Esophagus muscularis mucosa (tissue), 4 donors: ENCODE results near the gene SALL2. TPM values are rescaled to one million over a fixed set of nuclear protein-coding genes. Genes with fewer than 3 reads are reported as not detected.

Experiments used
- DNase-seq: peaks from one replicate; pipeline ENCODE4 v3.0.0-alpha.2; 2017; ENCODE audit errors: extremely low spot score
- H3K27ac ChIP-seq, 4 donors: fragments of 200-600 bp; sonication (generic); replicated peaks in 1 of 4; 1 replicate in 3 of 4; 2 replicates in 1 of 4; pipeline ENCODE4 v1.5.1; 2016 to 2019; ENCODE audit warnings: mild to moderate bottlenecking in 1 of 4
- H3K27me3 ChIP-seq, 4 donors: fragments of 200-600 bp; sonication (generic); one replicate each; pipeline versions ENCODE4 v1.5.1 to v1.6.0; 2016 to 2019
- H3K36me3 ChIP-seq, 4 donors: fragments of 200-600 bp; sonication (generic); one replicate each; pipeline ENCODE4 v1.5.1; 2016 to 2019
- H3K4me1 ChIP-seq, 4 donors: fragments of 200-600 bp; sonication (generic); one replicate each; pipeline ENCODE4 v1.5.1; 2016 to 2019
- H3K4me3 ChIP-seq, 4 donors: fragments of 200-600 bp; sonication (generic); 1 replicate in 2 of 4; 2 replicates in 2 of 4; pipeline ENCODE4 v1.5.1; 2016 to 2019; ENCODE audit warnings: mild to moderate bottlenecking in 4 of 4, moderate library complexity in 1 of 4
- H3K9me3 ChIP-seq, 4 donors: fragments of 200-600 bp; sonication (generic); 1 replicate in 3 of 4; 2 replicates in 1 of 4; pipeline ENCODE4 v1.5.1; 2016 to 2019
- EP300 ChIP-seq: sonication (generic); formaldehyde crosslinking; IDR thresholded peaks from one replicate; pipeline ENCODE4 v1.6.1; 2017; ENCODE audit warnings: antibody characterized with exemption
- POLR2A ChIP-seq: fragments of 450-650 bp; IDR thresholded peaks from one replicate; pipeline ENCODE4 v1.6.1; 2017; ENCODE audit warnings: antibody characterized with exemption, moderate library complexity, mild to moderate bottlenecking, low read depth
- POLR2AphosphoS5 ChIP-seq, 2 donors: sonication (generic); formaldehyde crosslinking; IDR thresholded peaks; one replicate each; pipeline ENCODE4 v1.6.1; 2017; ENCODE audit warnings: antibody characterized with exemption in 2 of 2
- WGBS: methylation state at CpG from one replicate; pipeline ENCODE4 v1.1.5; 2018; 5-methylcytosine and 5-hydroxymethylcytosine counted together
- intact Hi-C: fragments of 100-400 bp; cut with DNase I; formaldehyde crosslinking; loops from one replicate; pipeline ENCODE4 v1.15.1; 2023
- total RNA-seq, 4 donors: library from RNA; depleted of rRNA; stranded (reverse); fragments of >200 nt; gene quantifications; one replicate each; pipeline versions ENCODE4 v1.1.0 to v1.2.1, GENCODE V29; 2016
- TF ChIP-seq, protein P1 (sequence below), 3 experiments: fragments of 200-600 bp in 2 of 3; fragments of 450-650 bp in 1 of 3; sonication (generic) in 2 of 3; IDR thresholded peaks; one replicate each; pipeline ENCODE4 v1.5.1; 2017 to 2019; ENCODE audit warnings: antibody characterized with exemption in 3 of 3, mild to moderate bottlenecking in 2 of 3, moderate library complexity in 1 of 3

SALL2 gene
- total RNA-seq, 4 donors from 2014 or later = 8.3 to 21.6 (median 15.2) TPM

- H3K27me3 ChIP-seq = peaks cover 0 to 46% (median 6%) of the 10 kb centered on the region in 4 donors
- no peak for DNase-seq
- H3K9me3 ChIP-seq = no peaks in the 10 kb centered on the region
- TF ChIP-seq, protein P1, sequence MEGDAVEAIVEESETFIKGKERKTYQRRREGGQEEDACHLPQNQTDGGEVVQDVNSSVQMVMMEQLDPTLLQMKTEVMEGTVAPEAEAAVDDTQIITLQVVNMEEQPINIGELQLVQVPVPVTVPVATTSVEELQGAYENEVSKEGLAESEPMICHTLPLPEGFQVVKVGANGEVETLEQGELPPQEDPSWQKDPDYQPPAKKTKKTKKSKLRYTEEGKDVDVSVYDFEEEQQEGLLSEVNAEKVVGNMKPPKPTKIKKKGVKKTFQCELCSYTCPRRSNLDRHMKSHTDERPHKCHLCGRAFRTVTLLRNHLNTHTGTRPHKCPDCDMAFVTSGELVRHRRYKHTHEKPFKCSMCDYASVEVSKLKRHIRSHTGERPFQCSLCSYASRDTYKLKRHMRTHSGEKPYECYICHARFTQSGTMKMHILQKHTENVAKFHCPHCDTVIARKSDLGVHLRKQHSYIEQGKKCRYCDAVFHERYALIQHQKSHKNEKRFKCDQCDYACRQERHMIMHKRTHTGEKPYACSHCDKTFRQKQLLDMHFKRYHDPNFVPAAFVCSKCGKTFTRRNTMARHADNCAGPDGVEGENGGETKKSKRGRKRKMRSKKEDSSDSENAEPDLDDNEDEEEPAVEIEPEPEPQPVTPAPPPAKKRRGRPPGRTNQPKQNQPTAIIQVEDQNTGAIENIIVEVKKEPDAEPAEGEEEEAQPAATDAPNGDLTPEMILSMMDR (IDR thresholded peaks at IDR 0.05) = no peak
- no peak for TF ChIP-seq POLR2A
- TF ChIP-seq POLR2AphosphoS5 (IDR thresholded peaks at IDR 0.05) = no peak
- TF ChIP-seq EP300 = no peak
- 89% methylated on average over 9 of the region's 9 CpGs for WGBS
- intact Hi-C loops = no loop called here
- no peak overlapping the region for H3K27ac ChIP-seq
- H3K4me3 ChIP-seq = no peak overlapping the region
- no peaks in the 10 kb centered on the region for H3K36me3 ChIP-seq
- peaks cover 5 to 9% (median 7%) of the 10 kb centered on the region in 4 donors for H3K4me1 ChIP-seq
Measured at GRCh38 chr14:21541413-21542074, 15.4 kb upstream of the SALL2 start.

DNA sequence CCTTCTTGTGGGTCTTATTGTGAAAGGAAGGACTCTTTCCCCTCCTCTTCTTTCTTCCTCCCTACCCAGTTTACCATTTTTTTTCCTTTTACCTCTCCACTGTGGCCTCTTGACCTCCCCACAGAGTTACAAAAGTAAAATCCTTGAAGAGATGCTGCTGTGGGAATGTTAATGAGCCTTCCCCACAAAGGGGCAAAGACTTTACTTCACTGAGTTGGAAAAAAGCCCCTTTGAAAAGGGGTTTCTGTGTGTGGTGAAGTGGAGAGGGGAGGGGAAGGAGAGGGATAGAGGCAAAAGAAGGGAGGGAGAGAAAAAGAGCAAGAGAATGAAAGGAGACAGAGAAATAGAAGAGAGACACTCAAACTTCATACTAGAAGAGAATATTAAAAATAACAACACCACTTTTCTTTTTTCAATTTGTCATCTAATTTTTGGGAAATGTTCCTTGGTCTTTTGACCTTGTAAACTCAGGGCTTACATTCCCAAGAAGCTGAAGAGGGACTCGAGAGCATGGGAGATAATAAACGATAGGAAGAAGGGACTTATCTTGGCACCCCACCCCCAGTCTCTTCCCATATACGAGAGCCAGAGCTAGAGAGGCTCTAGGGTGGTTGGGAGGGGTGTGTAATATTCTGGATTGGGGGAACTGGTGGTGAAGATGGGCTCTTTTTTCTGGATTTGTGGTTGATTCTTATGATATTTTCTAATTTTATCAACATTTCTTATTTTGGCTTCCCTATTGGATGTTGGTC is 13.2 kb upstream of the SALL2 start:
- Histone ChIP-seq H3K4me3 (no peak overlapping the region), H3K9me3 (no peaks in the 10 kb centered on the region), H3K4me1 (peaks cover 7 to 15% (median 13%) of the 10 kb centered on the region in 4 donors), H3K27ac (no peak overlapping the region), H3K27me3 (peaks cover 0 to 67% (median 11%) of the 10 kb centered on the region in 4 donors), H3K36me3 (no peaks in the 10 kb centered on the region)
- 39% methylated on average over 3 of the region's 3 CpGs for WGBS
- intact Hi-C loops = no loop called here
- no peak for DNase-seq
- TF ChIP-seq POLR2AphosphoS5 (IDR thresholded peaks at IDR 0.05) (no peak), EP300 (no peak), POLR2A (no peak)
- TF ChIP-seq, protein P1 (IDR thresholded peaks at IDR 0.05) = no peak

GRCh38 chr14:21537090-21537424 is 10.9 kb upstream of the SALL2 start:
- intact Hi-C loops = no loop called here
- WGBS = 17% methylated on average over 3 of the region's 3 CpGs

DNA sequence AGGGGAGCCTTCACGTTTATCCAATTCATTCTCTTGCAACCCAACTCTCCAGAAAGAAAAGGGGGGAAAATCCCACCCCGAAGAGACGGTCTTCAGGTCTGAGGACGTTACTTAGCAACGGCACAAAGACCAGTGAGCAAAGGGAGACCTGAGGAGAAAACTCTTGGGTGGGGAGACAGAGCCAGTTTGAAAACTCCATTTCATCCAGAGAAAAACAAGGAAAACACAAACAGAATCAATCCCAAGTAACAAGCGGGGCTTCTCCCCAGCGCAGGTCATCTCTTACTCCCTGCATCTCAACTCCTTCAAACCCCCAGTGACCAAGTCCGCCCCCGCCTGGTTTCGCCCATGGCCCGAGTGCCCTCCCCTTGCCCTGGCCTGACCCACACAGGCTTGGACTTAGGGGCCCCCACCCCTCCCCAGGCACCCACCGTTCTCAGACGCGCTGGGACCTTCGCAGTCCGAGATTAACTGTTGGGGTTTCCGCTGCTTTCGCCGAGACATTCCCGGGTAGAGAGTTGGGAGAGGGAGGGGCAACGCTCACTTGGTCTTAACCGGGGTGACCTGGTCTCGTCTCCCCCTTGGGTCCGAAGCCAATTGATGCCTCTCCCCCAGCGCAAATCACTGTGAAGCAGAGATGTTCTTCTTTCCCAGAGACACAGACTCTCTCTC is 10.4 kb upstream of the SALL2 start:
- H3K4me3 ChIP-seq = peak overlapping the region; percentile 39 to 58 (median 42)
- peaks cover 7 to 15% (median 13%) of the 10 kb centered on the region in 4 donors for H3K4me1 ChIP-seq
- H3K27ac ChIP-seq = no peak overlapping the region
- H3K9me3 ChIP-seq = no peaks in the 10 kb centered on the region
- DNase-seq = no peak
- H3K36me3 ChIP-seq = no peaks in the 10 kb centered on the region
- WGBS = 6% methylated on average over 25 of the region's 25 CpGs
- H3K27me3 ChIP-seq = peaks cover 0 to 70% (median 11%) of the 10 kb centered on the region in 4 donors
- intact Hi-C loops = no loop called here
- TF ChIP-seq POLR2AphosphoS5 (IDR thresholded peaks at IDR 0.05) = no peak
- TF ChIP-seq, protein P1 (IDR thresholded peaks at IDR 0.05) = no peak
- TF ChIP-seq POLR2A = no peak
- TF ChIP-seq EP300 = no peak

More at GRCh38 chr14:21537090-21537424, 10.9 kb upstream of the SALL2 start:
- H3K36me3 ChIP-seq = no peaks in the 10 kb centered on the region
- no peak overlapping the region for H3K27ac ChIP-seq
- H3K9me3 ChIP-seq = no peaks in the 10 kb centered on the region
- H3K4me1 ChIP-seq = peaks cover 7 to 15% (median 13%) of the 10 kb centered on the region in 4 donors
- DNase-seq = no peak
- TF ChIP-seq EP300 = no peak
- TF ChIP-seq, protein P1 (IDR thresholded peaks at IDR 0.05) = no peak
- no peak for TF ChIP-seq POLR2A
- no peak for TF ChIP-seq POLR2AphosphoS5 (IDR thresholded peaks at IDR 0.05)
- peaks cover 0 to 75% (median 11%) of the 10 kb centered on the region in 4 donors for H3K27me3 ChIP-seq
- H3K4me3 ChIP-seq = peak overlapping the region; percentile 39 to 58 (median 42)
